Measurements from ENCODE around the gene GLRX. TPM values are rescaled to one million over a fixed set of nuclear protein-coding genes. Genes with fewer than 3 reads are reported as not detected.

The GLRX gene
- polyA plus RNA-seq, 1 experiment, result 295 TPM

DNA sequence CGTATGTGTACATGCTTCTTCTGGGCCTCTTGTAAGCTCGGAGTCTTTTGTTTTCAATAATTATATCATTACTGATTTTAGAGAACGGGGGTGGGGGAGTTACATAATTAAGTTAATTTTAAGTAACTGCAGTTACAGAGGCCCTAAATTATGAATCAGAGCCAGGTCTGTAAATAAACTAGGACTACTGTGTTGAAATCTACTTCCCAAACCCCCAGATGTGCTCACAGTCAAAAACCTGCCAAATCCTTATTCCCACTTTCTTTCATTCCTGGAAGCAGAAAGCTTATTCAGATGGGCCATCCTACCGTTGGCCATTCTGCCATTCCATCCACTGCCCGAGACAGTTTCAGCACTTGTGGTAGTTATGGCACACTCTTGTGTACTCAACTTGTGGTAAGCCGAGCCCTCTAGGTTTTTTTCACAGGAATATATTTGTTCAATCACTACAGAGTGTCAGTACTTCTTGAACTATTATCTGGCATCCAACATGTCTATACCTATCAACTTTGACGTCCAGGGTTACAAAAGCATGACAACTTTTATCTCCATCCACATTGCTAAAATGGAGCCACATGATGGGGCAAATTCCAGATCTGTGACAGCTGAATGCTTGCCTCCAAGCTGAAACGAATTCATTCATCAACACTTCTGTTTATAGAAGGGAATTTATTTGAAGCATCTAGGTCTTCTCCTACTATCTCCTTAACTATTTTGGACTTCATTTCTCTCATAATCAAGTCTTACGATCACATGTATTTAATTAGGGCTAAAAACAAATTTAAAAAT, 37.8 kb downstream of the GLRX start:
- ChIA-PET CTCF (interaction anchor here (1.3 to 9.5 kb wide), 4 partner anchors 38 to 140 kb away, joined by 3 to 176 read pairs (median 22); partner anchors contain the start of genes GLRX and RFESD), POLR2A (interaction anchor here (0.7 kb wide), 1 partner anchor 85 kb away, joined by 3 read pairs; no protein-coding TSS in a partner anchor)
- peaks cover 8% of the 10 kb centered on the region; the same call in 1 of the 2 replicates for H3K36me3 ChIP-seq (ENCODE audit: control insufficient read depth, insufficient read depth, low read length)
- no peaks in the 10 kb centered on the region for H3K27me3 ChIP-seq (ENCODE audit: control insufficient read depth, insufficient read depth, low read length)
- no peak overlapping the region for H3K4me3 ChIP-seq (ENCODE audit: low read depth, low read length)
- no peak for DNase-seq (ENCODE audit: low read depth)
- TF ChIP-seq, protein P1, sequence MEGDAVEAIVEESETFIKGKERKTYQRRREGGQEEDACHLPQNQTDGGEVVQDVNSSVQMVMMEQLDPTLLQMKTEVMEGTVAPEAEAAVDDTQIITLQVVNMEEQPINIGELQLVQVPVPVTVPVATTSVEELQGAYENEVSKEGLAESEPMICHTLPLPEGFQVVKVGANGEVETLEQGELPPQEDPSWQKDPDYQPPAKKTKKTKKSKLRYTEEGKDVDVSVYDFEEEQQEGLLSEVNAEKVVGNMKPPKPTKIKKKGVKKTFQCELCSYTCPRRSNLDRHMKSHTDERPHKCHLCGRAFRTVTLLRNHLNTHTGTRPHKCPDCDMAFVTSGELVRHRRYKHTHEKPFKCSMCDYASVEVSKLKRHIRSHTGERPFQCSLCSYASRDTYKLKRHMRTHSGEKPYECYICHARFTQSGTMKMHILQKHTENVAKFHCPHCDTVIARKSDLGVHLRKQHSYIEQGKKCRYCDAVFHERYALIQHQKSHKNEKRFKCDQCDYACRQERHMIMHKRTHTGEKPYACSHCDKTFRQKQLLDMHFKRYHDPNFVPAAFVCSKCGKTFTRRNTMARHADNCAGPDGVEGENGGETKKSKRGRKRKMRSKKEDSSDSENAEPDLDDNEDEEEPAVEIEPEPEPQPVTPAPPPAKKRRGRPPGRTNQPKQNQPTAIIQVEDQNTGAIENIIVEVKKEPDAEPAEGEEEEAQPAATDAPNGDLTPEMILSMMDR (IDR thresholded peaks at IDR 0.05; ENCODE audit: insufficient read depth, low read depth, low read length), result no peak

DNA sequence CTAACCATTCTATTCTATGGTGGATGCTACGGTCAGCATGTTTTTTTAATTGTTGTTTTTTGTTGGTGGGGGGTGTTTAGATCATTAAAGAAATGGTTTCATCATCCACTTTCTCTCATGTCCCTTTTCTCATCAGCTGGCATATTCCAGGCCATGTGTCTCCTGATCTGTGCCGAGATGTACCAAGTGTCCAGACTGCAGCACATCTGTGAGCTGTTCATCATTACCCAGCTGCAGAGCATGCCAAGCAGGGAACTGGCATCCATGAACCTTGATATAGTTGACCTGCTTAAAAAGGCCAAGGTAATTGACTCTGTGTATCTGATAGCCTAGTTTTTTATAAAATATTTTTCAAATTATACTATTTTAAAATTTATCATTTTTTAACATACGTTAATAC, 38.9 kb downstream of the GLRX start:
- Histone ChIP-seq H3K27me3 (ENCODE audit: control insufficient read depth, insufficient read depth, low read length) (no peaks in the 10 kb centered on the region), H3K36me3 (ENCODE audit: control insufficient read depth, insufficient read depth, low read length) (peaks cover 9% of the 10 kb centered on the region; the same call in 1 of the 2 replicates), H3K4me3 (ENCODE audit: low read depth, low read length) (no peak overlapping the region)
- DNase-seq (ENCODE audit: low read depth), result no peak
- ChIA-PET CTCF (interaction anchor here (1.3 to 9.5 kb wide), 4 partner anchors 39 to 139 kb away, joined by 3 to 176 read pairs (median 22); partner anchors contain the start of genes GLRX and RFESD), POLR2A (interaction anchor here (0.6 kb wide), 1 partner anchor 249 kb away, joined by 3 read pairs; no protein-coding TSS in a partner anchor)
- TF ChIP-seq, protein P1 (IDR thresholded peaks at IDR 0.05; ENCODE audit: insufficient read depth, low read depth, low read length), result no peak

DNA sequence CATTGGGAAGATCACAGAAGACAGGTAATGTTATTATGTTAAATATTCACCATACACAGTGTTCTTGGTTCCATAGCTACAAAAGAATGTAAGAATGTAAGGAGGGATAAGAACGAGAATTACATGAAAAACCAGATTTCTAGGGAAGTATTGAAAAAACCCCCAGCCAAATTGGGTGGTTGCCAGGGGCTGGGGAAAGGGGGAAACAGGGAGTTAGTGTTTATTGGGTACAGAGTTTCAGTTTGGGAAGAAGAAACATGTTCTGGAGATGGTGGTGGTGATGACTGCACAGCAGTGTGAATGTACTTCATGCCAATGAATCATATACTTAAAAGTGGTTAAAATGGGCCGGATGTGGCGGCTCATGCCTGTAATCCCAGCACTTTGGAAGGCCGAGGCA, 40.3 kb downstream of the GLRX start:
- no peak overlapping the region for H3K4me3 ChIP-seq (ENCODE audit: low read depth, low read length)
- ChIA-PET POLR2A (no interaction called here), CTCF (interaction anchor here (0.8 to 9.5 kb wide), 23 partner anchors 9 to 818 kb away, joined by 3 to 176 read pairs (median 7); partner anchors contain the start of genes GLRX and RFESD)

DNA sequence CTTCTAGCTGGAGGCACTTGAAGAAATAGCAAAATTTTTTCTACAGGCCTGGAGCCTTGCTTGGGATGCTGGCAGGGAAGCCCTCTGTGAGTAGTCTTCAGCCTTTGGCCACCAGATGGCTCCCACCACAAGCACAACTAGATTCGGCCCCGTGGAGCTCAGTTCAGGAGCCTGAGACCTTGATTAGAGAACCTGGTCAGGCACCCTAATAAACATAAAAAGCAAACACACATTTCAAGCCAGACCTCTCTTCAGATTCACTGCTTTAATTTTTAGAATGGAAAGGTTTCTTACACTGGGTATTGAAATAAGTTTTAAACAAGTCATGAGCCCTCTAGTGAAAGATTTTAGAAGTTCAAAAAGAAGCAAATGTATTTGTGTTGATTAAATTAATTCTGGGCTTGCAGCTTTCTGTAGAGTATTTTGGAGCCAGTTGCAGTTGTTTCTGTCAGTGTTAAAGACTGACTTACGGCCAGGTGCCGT, 41.4 kb downstream of the GLRX start:
- DNase-seq (ENCODE audit: low read depth), result peak; percentile 35
- Histone ChIP-seq H3K4me3 (ENCODE audit: low read depth, low read length) (no peak overlapping the region), H3K27me3 (ENCODE audit: control insufficient read depth, insufficient read depth, low read length) (no peaks in the 10 kb centered on the region), H3K36me3 (ENCODE audit: control insufficient read depth, insufficient read depth, low read length) (peaks cover 11% of the 10 kb centered on the region; the same call in 1 of the 2 replicates)
- TF ChIP-seq, protein P1 (IDR thresholded peaks at IDR 0.05; ENCODE audit: insufficient read depth, low read depth, low read length), result peak; percentile 84
- CTCF ChIA-PET, result interaction anchor here (0.6 to 9.5 kb wide), 38 partner anchors 10 to 820 kb away, joined by 3 to 176 read pairs (median 4); partner anchors contain the start of genes GLRX and RFESD
- POLR2A ChIA-PET, result interaction anchor here (0.5 kb wide), 1 partner anchor 134 kb away, joined by 3 read pairs; the partner anchor contains the start of gene RFESD

More for the DNA sequence above, 40.3 kb downstream of the GLRX start:
- DNase-seq (ENCODE audit: low read depth), result no peak
- TF ChIP-seq, protein P1 (IDR thresholded peaks at IDR 0.05; ENCODE audit: insufficient read depth, low read depth, low read length), result no peak
- H3K36me3 ChIP-seq (ENCODE audit: control insufficient read depth, insufficient read depth, low read length), result peaks cover 9% of the 10 kb centered on the region; the same call in 1 of the 2 replicates
- H3K27me3 ChIP-seq (ENCODE audit: control insufficient read depth, insufficient read depth, low read length), result no peaks in the 10 kb centered on the region

DNA sequence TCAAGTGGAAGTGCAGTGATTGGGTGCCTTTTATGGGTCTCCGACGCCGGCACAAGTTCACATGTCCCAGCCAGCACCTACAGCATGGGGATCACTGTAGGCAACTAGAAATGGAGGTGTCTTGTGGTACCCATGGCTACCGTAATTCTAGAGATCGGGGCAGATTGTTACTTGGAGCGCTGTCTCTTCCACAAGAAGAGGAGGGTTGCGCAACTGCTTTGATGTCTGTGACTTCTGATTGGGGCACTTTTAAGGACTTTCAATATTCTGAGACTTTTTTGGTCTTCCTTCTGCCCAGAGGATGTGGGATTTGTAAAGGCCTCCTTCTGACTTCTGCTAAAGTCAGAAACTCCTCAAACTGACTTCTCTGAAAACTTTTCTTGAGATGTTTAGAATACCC, 41.9 kb downstream of the GLRX start:
- POLR2A ChIA-PET, result no interaction called here
- TF ChIP-seq, protein P1 (IDR thresholded peaks at IDR 0.05; ENCODE audit: insufficient read depth, low read depth, low read length), result no peak
- H3K4me3 ChIP-seq (ENCODE audit: low read depth, low read length), result no peak overlapping the region
- CTCF ChIA-PET, result interaction anchor here (0.7 to 9.5 kb wide), 33 partner anchors 10 to 821 kb away, joined by 3 to 176 read pairs (median 5); partner anchors contain the start of genes GLRX and RFESD
- H3K36me3 ChIP-seq (ENCODE audit: control insufficient read depth, insufficient read depth, low read length), result peaks cover 11% of the 10 kb centered on the region; the same call in 1 of the 2 replicates
- no peak for DNase-seq (ENCODE audit: low read depth)
- H3K27me3 ChIP-seq (ENCODE audit: control insufficient read depth, insufficient read depth, low read length), result no peaks in the 10 kb centered on the region
